HG03066 (cell line): ENCODE measurements around the gene ZNF212.
"Not testable (repeated sequence)": the region's sequence is repeated elsewhere in the genome, so short reads cannot be mapped to it uniquely, and the experiment has no call there.

Source experiments
- ATAC-seq: cut with Tn5 transposase; IDR thresholded peaks from one replicate; pipeline ENCODE4 v1.9.1; 2021; ENCODE audit warnings: low read depth; ENCODE audit not compliant: unreplicated experiment

ZNF212 gene

DNA sequence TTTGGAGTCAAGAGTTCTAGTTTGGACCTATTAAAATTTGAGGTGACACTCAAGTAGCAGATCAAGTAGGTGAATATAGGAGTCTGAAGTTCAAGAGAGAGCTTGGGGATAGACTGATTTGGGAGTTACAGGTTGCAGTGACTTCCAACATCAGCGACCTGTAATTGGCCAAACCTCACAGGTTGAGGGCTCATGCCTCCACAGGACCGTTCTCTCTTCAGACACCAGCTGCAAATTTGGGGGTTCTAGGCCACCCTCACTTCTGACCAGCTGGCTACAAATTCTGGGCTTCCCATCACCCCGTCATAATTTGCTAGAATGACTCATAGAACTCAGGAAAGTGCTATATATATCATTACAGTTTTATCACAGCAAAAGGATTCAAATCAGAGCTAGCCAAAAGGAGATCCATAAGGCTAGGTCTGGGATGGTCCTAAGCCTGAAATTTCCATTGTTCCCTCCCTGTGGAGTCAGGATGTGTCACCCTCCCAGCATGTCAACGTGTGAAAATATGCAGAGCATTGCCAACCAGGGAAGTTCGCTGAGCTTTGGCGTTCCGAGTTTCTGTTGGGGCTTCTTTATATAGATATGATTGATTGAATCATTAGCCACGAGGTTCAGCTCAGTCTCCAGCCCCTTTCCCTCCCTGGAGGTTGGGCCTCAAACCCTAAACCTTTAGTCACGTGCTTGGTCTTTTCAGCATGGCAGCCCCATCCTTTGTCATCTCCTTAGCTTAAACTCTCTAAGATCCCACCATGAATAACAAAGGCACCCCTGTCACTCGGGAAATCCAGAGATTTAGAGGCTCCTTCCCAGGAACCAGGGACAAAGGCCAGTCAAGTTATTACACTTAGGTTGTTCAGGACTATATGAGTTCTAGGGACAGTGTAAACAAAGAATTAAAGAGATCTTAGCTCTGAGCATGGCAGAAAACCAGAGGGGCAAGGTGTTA, 20.7 kb upstream of the ZNF212 start:
- ATAC-seq, result no peak

GRCh38 chr7:149220534-149220933, 18.9 kb upstream of the ZNF212 start:
- ATAC-seq, result no peak

- no peak for ATAC-seq
These were observed 16.3 kb upstream of the ZNF212 start for GRCh38 chr7:149223176-149223575.

DNA sequence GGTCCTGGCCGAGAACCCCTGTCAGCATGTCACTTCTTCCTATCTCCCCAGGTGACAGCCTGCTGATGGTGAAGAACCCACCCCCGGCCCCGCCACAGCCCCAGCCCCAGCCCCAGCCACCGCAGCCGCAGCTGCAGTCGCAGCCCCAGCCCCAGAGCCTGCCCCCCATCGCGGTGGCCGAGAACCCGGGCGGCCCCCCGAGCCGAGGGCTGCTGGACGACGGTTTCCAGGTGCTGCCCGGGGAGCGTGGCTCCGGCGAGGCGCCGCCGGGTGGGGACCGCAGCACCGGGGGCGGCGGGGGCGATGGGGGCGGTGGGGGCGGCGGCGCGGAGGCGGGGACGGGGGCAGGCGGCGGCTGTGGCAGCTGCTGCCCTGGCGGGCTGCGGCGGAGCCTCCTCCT, 15.7 kb upstream of the ZNF212 start:
- no peak for ATAC-seq

DNA sequence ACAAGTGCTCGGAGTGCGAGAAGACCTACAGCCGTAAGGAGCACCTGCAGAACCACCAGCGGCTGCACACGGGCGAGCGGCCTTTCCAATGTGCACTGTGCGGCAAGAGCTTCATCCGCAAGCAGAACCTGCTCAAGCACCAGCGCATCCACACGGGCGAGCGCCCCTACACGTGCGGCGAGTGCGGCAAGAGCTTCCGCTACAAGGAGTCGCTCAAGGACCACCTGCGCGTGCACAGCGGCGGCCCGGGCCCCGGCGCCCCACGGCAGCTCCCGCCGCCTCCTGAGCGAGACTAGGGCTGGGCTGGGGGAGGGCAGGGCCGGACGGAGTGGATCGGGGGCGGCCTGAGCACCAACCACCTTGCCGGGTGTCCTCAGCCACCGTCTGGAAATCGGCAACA, 15.1 kb upstream of the ZNF212 start:
- ATAC-seq, result no peak

DNA sequence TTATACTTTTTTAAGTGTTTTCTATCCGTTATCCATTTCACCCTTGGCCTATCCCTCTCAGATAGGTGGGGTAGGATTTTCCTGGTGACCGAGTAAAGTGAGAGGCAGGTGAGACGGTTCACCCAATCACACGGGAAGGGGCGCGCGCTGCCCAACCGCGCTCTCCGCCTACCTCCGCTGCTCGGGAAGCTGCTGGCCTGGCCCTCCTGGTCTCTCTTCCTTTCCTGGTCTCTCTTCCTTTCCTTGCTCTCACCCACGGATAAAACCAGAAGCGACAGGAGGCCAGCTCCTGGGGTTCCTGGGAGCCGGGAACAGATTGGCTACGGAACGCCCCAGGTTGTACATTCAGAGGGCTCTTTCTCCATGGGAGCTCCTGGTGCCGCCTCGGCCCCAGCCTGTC, 14.3 kb upstream of the ZNF212 start:
- no peak for ATAC-seq

DNA sequence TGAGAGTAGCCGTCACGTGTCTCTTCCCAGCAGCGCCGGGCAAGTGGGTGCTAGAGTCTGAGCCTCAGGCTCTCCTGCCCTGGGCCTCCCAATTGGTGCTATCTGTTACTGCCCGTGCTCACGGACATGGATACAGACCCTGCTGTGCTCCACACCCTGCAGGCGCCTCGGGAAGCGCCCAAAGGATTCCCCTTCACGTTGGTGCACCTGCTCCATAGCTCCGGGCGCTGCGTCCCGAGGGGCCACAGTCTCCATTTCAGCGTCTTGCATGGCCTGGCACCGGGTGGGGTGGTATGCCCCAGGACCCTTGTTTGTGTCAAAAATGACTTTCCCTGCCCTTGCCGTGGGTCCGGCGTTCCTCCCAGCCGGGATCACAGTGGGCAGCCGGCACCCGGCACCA, 13.8 kb upstream of the ZNF212 start:
- no peak for ATAC-seq

- not testable (repeated sequence) for ATAC-seq
These were observed 13.1 kb upstream of the ZNF212 start for GRCh38 chr7:149226366-149226765.

DNA sequence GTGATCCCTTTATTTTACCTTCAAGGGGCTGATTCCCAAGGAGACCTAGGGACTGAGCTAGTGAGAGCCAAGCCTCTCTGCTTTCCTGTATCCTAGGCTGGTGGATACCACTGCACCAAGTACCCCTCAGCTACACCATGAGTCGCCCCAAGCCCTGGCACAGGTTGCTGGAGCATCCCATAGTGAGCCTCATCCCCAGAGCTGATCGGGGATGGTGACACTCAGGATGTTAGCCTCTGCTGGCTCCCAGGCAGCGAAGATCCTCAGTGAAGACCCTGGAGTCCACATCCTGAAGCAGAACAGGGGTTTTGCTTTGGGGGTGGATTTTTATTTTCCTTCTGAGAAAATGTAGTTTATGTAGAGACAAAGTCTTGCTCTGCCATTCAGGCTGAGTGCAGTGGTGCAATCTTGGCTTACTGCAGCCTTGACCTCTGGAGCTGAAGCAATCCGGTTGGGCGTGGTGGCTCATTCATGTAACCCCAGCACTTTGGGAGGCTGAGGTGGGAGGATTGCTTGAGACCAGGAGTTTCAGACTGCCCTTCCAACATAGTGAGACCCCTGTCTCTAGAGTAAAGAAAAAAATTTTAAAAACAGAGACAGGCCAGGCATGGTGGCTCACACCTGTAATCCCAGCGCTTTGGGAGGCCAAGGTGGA, 12.5 kb upstream of the ZNF212 start:
- no peak for ATAC-seq

DNA sequence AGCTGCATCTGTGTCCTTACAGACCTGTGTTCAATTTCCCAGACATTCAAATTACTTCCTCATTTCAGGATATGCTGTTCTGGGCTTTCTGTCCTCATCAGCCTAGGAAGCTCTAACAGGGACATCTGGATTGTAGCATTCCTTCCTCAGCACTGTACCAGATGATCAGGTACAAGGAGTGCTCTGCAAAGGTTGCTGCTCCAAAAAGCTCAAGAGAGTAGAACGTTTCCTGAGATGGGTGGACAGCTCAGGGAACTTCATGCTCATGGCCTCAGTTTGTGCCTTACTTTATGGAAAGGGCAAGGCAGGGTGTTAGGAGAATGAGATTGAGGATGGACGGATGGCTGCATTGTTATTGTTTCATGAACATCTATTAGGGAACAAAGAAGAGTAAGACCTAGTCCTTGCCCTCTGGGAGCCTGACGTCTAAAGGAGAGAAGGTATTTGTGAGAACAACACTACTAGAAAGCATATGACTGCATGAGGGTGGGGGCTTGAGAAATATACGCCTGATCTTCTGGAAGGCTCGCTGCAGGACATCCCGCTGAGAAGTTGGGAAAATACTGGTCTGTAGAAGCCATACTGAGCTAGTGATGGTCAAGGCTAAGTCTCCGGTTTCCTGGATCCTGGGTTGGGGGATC, 10.5 kb upstream of the ZNF212 start:
- ATAC-seq, result no peak

DNA sequence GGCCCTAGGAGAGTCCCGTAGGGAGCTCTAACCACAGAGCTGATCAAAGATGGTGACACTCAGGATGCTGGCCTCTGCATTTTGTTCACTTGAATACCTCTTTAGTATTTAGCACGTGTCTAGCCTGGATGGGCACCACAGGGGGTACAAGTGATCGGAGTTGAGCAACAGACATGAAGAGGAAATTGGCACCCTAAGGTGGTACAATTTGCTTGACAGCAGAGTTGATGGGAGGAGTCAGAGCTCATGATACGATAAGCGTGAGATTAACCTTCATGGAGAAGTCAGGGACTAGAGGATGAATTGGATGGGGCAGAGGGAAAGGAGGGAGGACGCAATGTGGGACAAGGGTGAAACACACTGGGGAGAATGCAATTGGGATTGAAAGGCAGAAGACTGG, 9.9 kb upstream of the ZNF212 start:
- ATAC-seq, result no peak

- ATAC-seq, result no peak
These were observed 7.1 kb upstream of the ZNF212 start for GRCh38 chr7:149232362-149232761.

GRCh38 chr7:149233655-149234204, 5.7 kb upstream of the ZNF212 start:
- not testable (repeated sequence) for ATAC-seq

DNA sequence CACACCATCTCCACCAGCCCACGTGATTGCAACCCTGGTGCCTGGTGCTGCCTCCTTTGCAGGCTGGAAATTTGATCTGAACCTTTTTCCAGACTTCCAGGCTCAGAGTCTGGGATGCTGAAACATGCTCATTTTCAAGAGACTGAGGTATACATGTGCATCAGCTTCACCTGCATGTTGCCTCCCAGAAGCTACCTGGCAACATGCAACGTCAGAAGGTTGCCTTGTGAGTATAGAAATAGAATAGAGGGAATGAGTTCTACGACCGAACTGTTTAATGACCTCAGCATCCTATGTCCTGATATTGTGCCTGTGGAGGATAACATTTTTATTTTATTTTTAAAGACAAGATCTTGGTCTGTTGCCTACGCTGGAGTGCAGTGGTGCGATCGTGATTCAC, 1.9 kb upstream of the ZNF212 start:
- ATAC-seq, result no peak

DNA sequence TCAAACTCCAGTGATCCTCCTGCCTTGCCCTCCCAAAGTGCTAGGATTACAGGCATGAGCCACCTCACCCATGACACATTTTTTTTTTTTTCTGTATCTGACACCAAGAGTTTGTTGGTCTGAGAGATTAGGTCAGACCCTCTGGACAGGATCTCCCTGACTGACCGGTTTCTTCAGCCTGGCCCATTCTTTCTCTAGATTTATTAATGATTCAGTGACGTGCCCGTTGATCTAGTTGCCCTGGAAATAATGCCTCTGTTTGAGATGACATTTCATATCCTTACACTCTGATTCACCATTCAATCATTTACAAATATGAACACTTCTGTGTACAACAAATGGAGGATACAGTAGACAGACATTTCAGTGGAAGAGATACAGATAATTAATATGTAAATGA, 1.4 kb upstream of the ZNF212 start:
- no peak for ATAC-seq

- ATAC-seq, result no peak
These were observed 1.2 kb downstream of the ZNF212 start for GRCh38 chr7:149240637-149241036.

GRCh38 chr7:149241696-149242095, 2.2 kb downstream of the ZNF212 start:
- ATAC-seq, result no peak

DNA sequence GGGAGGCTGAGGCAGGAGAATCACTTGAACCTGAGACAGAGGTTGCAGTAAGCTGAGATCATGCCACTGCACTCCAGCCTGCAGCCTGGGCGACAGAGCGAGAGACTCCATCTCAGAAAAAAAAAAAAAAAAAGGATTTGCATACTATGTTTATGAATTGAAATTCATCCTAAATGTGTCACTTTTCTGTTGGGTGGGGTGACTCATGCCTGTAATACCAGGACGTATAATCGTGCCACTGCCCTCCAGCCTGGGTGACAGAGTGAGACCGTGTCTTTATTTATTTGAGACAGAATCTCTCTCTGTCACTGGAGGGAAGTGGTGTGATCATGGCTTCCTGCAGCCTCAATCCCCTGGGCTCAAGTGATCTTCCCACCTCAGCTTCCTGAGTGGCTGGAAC, 5.8 kb downstream of the ZNF212 start:
- peak; percentile 56 for ATAC-seq

- ATAC-seq, result peak; percentile 23
These were observed 6.3 kb downstream of the ZNF212 start for GRCh38 chr7:149245744-149246143.

- no peak for ATAC-seq
These were observed 9.3 kb downstream of the ZNF212 start for GRCh38 chr7:149248777-149249176.

DNA sequence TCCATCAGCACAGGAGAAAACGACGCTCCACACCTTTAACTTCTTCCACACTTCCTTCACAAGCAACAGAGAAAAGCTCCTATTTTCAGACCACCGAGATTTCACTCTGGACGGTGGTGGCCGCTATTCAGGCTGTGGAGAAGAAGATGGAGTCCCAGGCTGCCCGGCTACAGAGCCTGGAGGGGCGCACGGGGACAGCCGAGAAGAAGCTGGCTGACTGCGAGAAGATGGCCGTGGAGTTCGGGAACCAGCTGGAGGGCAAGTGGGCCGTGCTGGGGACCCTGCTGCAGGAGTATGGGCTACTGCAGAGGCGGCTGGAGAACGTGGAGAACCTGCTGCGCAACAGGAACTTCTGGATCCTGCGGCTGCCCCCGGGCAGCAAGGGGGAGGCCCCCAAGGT, 10.7 kb downstream of the ZNF212 start:
- not testable (repeated sequence) for ATAC-seq
